Amygdala (tissue), 56 donors: ENCODE results near the gene TRIM44.
A peak's percentile ranks its signal among the peaks of the same experiment; 100 is the strongest.
"Not testable (repeated sequence)": the region's sequence is repeated elsewhere in the genome, so short reads cannot be mapped to it uniquely, and the experiment has no call there.

Source experiments
- DNase-seq, 56 donors: peaks; one replicate each; lab custom pipeline; 2025; lab: John Stamatoyannopoulos, UW

Gene TRIM44

GRCh38 chr11:35809561-35809960 is 147.0 kb downstream of the TRIM44 start:
- no peak for DNase-seq

- no peak for DNase-seq
These were observed 147.6 kb downstream of the TRIM44 start for GRCh38 chr11:35810045-35810645.

- peak in 7 of 56 donors; percentile 6 to 28 (median 12) for DNase-seq
These were observed 149.2 kb downstream of the TRIM44 start for GRCh38 chr11:35811783-35812182.

GRCh38 chr11:35812828-35813227 is 150.3 kb downstream of the TRIM44 start:
- no peak for DNase-seq

- DNase-seq = no peak
These were observed 151.6 kb downstream of the TRIM44 start for GRCh38 chr11:35814081-35814695.

- no peak for DNase-seq
These were observed 152.2 kb downstream of the TRIM44 start for GRCh38 chr11:35814720-35815305.

GRCh38 chr11:35815556-35816315 is 153.2 kb downstream of the TRIM44 start:
- DNase-seq = no peak

GRCh38 chr11:35820614-35821013 is 158.0 kb downstream of the TRIM44 start:
- DNase-seq = no peak

- no peak for DNase-seq
These were observed 160.4 kb downstream of the TRIM44 start for GRCh38 chr11:35822815-35823495.

GRCh38 chr11:35823742-35824298 is 161.2 kb downstream of the TRIM44 start:
- no peak for DNase-seq

GRCh38 chr11:35825386-35825785 is 162.8 kb downstream of the TRIM44 start:
- no peak for DNase-seq

GRCh38 chr11:35826006-35826405 is 163.4 kb downstream of the TRIM44 start:
- DNase-seq = no peak

- no peak for DNase-seq
These were observed 164.4 kb downstream of the TRIM44 start for GRCh38 chr11:35826949-35827348.

GRCh38 chr11:35836205-35836604 is 173.6 kb downstream of the TRIM44 start:
- no peak for DNase-seq

- no peak for DNase-seq
These were observed 175.5 kb downstream of the TRIM44 start for GRCh38 chr11:35838071-35838470.

- DNase-seq = not testable (repeated sequence)
These were observed 176.3 kb downstream of the TRIM44 start for GRCh38 chr11:35838697-35839367.

GRCh38 chr11:35839368-35840161 is 177.0 kb downstream of the TRIM44 start:
- no peak for DNase-seq

GRCh38 chr11:35841733-35842132 is 179.2 kb downstream of the TRIM44 start:
- DNase-seq = no peak

GRCh38 chr11:35842958-35843357 is 180.4 kb downstream of the TRIM44 start:
- no peak for DNase-seq
